ENCODE measurements around the gene SH3BGRL3. TPM values are rescaled to one million over a fixed set of nuclear protein-coding genes. Genes with fewer than 3 reads are reported as not detected.

Gene SH3BGRL3
- total RNA-seq, 6 donors from 2014 or later = 39.1 to 271 (median 156) TPM

DNA sequence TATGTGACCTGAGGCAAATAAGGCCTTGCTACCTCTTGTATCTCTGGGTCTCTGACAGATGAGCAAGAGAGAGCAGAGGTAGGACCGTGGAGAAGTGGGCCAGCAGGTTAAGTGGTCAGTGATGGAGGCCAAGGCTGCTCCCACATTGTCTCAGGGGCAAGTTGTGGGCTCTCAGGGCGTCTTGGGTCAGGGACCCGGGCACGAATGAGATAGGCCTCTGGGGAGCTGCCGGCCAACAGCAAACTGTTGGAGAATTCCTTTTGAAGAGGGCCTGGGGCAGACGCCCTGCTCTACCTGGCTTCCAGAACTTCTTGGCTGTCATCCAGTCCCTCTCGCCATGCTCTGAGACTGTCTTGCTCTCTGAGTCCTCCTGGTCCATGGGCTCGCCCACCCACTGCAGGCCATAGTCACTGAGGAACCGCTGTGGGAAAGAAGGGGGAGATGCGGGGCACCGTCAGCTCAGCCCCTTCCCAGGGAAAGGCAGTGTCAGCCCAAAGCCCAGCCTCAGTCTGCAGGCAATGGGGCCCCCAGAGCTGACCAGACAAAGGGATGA lies 14.1 kb downstream of the SH3BGRL3 start:
- Histone ChIP-seq H3K27ac (no peak overlapping the region), H3K27me3 (no peaks in the 10 kb centered on the region), H3K36me3 (peaks cover 0 to 11% (median 3%) of the 10 kb centered on the region in 4 donors), H3K4me1 (peaks cover 0 to 26% (median 24%) of the 10 kb centered on the region in 4 donors), H3K4me3 (no peak overlapping the region), H3K9me3 (no peaks in the 10 kb centered on the region)
- no peak for TF ChIP-seq POLR2AphosphoS5 (IDR thresholded peaks at IDR 0.05)
- TF ChIP-seq, protein P1, sequence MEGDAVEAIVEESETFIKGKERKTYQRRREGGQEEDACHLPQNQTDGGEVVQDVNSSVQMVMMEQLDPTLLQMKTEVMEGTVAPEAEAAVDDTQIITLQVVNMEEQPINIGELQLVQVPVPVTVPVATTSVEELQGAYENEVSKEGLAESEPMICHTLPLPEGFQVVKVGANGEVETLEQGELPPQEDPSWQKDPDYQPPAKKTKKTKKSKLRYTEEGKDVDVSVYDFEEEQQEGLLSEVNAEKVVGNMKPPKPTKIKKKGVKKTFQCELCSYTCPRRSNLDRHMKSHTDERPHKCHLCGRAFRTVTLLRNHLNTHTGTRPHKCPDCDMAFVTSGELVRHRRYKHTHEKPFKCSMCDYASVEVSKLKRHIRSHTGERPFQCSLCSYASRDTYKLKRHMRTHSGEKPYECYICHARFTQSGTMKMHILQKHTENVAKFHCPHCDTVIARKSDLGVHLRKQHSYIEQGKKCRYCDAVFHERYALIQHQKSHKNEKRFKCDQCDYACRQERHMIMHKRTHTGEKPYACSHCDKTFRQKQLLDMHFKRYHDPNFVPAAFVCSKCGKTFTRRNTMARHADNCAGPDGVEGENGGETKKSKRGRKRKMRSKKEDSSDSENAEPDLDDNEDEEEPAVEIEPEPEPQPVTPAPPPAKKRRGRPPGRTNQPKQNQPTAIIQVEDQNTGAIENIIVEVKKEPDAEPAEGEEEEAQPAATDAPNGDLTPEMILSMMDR (IDR thresholded peaks at IDR 0.05) = no peak
- no peak for TF ChIP-seq EP300 (IDR thresholded peaks at IDR 0.05)
- no peak for TF ChIP-seq POLR2A (IDR thresholded peaks at IDR 0.05)
- DNase-seq (no peak), ATAC-seq (ENCODE audit: low FRiP score in 2 of 2) (no peak)
- 87 to 94% methylated on average over 7 to 11 of the region's 11 CpGs for WGBS, 2 donors

DNA sequence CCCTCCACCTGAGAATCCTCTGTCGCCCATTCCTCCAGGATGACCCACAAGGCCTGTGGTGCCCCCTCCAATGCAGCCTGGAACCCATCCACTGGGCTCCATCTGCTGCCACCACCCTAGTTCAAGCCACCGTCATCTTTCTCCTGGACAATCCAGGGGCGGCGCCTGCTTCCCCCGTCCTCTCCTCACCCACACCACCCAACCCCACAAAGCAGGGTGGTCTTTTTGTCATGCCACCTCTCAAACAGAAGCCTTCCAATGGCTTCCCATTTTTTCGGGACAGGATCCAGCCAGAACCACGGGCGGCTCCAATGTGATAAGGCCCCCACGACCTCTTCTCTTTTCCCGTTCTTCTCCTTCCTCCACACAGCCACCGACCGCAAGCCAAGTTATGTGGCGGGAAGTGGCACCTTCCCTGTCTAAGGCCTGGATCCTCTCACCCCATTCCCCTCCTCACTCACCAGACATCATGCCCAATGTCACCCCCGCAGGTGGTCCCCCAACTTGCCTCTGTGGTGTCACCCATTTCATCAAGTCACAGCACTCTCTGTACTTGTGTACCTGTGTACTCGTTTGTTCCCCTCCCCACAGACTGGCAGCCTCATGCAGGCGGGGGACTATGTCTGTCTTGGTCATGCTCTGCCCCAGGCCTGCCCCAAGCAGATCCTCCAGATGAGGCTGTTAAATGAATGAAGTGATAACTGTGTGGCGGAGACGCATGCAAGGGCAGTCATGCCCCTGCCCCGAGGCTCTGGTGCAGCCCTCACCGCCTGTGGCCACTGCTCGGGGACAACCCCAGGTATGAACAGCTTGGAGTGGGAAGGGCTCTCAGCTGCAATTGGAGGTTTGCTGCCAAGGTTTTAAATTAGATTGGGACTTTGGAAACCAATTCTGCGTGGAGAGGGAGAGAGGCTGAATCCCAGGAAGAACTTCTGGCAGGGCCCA lies 15.6 kb downstream of the SH3BGRL3 start:
- 88 to 89% methylated on average over 22 of the region's 22 CpGs for WGBS, 2 donors
- DNase-seq (peak in 1 of 2 donors; percentile 45), ATAC-seq (ENCODE audit: low FRiP score in 2 of 2) (no peak)
- Histone ChIP-seq H3K9me3 (no peaks in the 10 kb centered on the region), H3K4me3 (no peak overlapping the region), H3K4me1 (peaks cover 0 to 11% (median 9%) of the 10 kb centered on the region in 4 donors), H3K27me3 (no peaks in the 10 kb centered on the region), H3K27ac (no peak overlapping the region), H3K36me3 (peaks cover 0 to 11% (median 3%) of the 10 kb centered on the region in 4 donors)
- TF ChIP-seq, protein P1 (IDR thresholded peaks at IDR 0.05) = no peak
- TF ChIP-seq POLR2A (IDR thresholded peaks at IDR 0.05) (no peak), EP300 (IDR thresholded peaks at IDR 0.05) (no peak), POLR2AphosphoS5 (IDR thresholded peaks at IDR 0.05) (no peak)

DNA sequence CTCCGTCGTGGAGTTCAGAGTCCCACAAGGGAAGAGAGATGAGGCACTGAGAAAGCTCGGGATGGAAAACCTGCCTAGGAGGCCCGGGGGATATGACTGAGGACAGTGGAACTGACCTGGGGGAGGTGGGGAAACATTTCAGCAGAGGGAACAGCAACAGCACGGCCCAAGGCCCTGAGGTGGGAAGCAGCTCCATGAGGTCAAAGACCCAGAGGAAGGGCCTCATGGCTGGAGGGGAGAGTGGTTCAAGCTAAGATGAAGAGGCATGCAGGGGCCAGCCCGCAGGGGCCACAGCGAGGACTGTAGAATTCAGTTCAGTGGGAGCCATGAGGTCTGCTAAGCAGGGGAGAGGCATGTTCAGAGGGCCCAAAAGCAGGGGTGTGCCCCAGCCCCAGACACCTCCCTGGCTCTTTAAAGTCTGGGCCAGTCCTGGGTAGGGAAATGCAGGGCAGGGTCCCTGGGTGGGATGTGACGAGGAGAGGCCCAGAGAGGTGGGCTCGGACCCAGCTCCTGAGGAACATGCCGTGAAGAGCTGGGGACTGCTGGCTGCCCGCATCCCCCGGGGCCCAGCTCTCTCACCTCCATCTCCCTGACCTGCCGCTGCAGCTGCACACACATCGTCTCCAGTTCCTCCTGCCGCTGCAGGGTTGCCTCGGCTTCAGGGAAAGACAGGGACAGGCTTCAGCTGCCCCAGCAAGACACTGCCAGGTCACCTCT lies 16.6 kb downstream of the SH3BGRL3 start:
- Histone ChIP-seq H3K9me3 (no peaks in the 10 kb centered on the region), H3K27me3 (no peaks in the 10 kb centered on the region), H3K36me3 (peaks cover 0 to 11% (median 3%) of the 10 kb centered on the region in 4 donors), H3K4me3 (no peak overlapping the region), H3K4me1 (peaks cover 0 to 3% (median 2%) of the 10 kb centered on the region in 4 donors), H3K27ac (no peak overlapping the region)
- ATAC-seq (ENCODE audit: low FRiP score in 2 of 2) (no peak), DNase-seq (peak in 1 of 2 donors; percentile 52)
- TF ChIP-seq POLR2A (IDR thresholded peaks at IDR 0.05) = no peak
- TF ChIP-seq POLR2AphosphoS5 (IDR thresholded peaks at IDR 0.05) = no peak
- no peak for TF ChIP-seq EP300 (IDR thresholded peaks at IDR 0.05)
- TF ChIP-seq, protein P1 (IDR thresholded peaks at IDR 0.05) = no peak
- WGBS, 2 donors = 83 to 88% methylated on average over 15 to 16 of the region's 16 CpGs

DNA sequence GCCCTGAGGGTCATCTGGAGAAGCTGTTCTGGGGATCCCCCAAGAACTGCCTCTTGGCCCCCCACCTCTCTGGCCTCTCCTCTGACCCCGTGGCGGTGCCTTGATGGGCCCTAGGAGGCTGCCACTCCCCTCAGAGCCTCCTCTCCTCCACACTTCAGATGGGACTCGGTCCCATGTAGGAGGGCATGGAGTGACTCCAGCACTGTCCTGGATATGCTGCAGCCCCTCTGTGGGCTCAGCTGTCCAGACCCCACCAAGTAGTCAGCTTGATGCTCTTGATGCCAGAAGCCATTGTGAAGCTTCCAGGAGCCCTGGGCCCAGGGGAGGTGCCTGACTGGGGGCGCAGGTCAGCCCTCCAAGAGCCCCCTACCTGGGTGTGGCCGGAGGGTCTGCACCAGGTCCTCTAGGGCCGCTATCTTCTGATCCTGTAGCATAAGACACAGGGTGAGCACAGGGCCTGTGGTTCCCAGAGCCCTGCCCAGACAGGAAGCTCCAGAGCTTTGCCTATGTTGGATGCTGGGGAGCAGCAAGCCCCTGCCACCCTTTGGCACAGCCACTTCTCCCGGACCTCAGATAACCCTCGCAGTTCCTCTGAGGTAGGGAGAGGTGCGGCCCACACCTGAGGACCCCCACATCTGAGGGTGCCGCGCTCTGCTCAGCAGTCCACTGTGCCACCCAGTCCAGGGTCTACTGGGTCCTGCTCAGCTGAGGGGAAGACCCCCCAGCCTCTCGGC lies 17.3 kb downstream of the SH3BGRL3 start:
- ATAC-seq (ENCODE audit: low FRiP score in 2 of 2) (no peak), DNase-seq (no peak)
- Histone ChIP-seq H3K9me3 (no peaks in the 10 kb centered on the region), H3K4me1 (no peaks in the 10 kb centered on the region), H3K27me3 (no peaks in the 10 kb centered on the region), H3K4me3 (no peak overlapping the region), H3K36me3 (peaks cover 0 to 11% (median 3%) of the 10 kb centered on the region in 4 donors), H3K27ac (no peak overlapping the region)
- WGBS, 2 donors = 88 to 91% methylated on average over 4 to 6 of the region's 12 CpGs
- no peak for TF ChIP-seq POLR2AphosphoS5 (IDR thresholded peaks at IDR 0.05)
- TF ChIP-seq, protein P1 (IDR thresholded peaks at IDR 0.05) = no peak
- TF ChIP-seq POLR2A (IDR thresholded peaks at IDR 0.05) = no peak
- no peak for TF ChIP-seq EP300 (IDR thresholded peaks at IDR 0.05)
